ENCODE results near the gene DHRSX. TPM values are rescaled to one million over a fixed set of nuclear protein-coding genes. Genes with fewer than 3 reads are reported as not detected.

Gene DHRSX
- total and polyA plus RNA-seq, 2 donors (not counting 3 experiments of a cell fraction or from before 2014, with no cell fraction given) = 27.1 to 37.7 TPM

DNA sequence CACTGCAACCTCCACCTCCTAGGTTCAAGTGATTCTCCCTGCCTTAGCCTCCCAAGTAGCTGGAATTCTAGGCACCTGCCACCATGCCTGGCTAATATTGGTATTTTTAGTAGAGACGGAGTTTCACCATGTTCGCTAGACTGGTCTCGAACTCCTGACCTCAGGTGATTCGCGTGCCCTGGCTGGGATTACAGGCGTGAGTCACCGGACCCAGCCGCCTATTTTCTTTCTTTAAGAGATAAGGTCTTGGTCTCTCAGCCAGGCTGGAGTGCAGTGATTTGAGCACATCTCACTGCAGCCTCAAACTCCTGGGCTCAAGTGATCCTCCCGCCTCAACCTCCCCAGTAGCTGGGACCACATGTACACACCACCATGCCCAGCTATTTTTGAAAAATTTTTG, 166.5 kb downstream of the DHRSX start:
- dilution Hi-C loops (cut with MboI; ENCODE audit: extremely low pct_ligation_motif_present, low sequenced_read_pairs) = no loop called here
- BruUV-seq (replicated peaks) = no TSS peak

GRCh38 chrX:2332252-2332651, 168.5 kb downstream of the DHRSX start:
- H3K27ac ChIP-seq (ENCODE audit: insufficient read depth, low read depth, low read length) = no peak overlapping the region
- DNase-seq (ENCODE audit: low read depth, low spot score) (no peak), FAIRE-seq (no peak)
- intact Hi-C loops (cut with micrococcal nuclease) (no loop called here), dilution Hi-C loops (cut with MboI; ENCODE audit: extremely low pct_ligation_motif_present, low sequenced_read_pairs) (no loop called here)
- no peak for TF ChIP-seq GATA2 (IDR thresholded peaks at IDR 0.05; ENCODE audit: insufficient read depth, insufficient read length, low read depth, low read length)
- H3K9ac ChIP-seq (replicated peaks; ENCODE audit: extremely low read depth, insufficient read depth, low read length) = no peak overlapping the region
- ChIA-PET CTCF (no interaction called here), POLR2A (no interaction called here)
- H3K4me1 ChIP-seq (ENCODE audit: control insufficient read depth, extremely low read depth, insufficient read depth, low read length) = no peaks in the 10 kb centered on the region
- H2AFZ ChIP-seq (ENCODE audit: low read depth, low read length) = no peak overlapping the region
- H3K9me1 ChIP-seq (replicated peaks; ENCODE audit: control insufficient read depth, extremely low read depth, insufficient read depth, low read length) = no peaks in the 10 kb centered on the region
- H3K4me2 ChIP-seq (ENCODE audit: insufficient read depth, low read length) = no peak overlapping the region
- H3K4me3 ChIP-seq (replicated peaks in 1 of 3; ENCODE audit: insufficient read depth in 1 of 3, low read depth in 1 of 3, low read length in 3 of 3) = no peak overlapping the region
- H3K36me3 ChIP-seq (ENCODE audit: control insufficient read depth in 2 of 2, extremely low read depth in 1 of 2, insufficient read depth in 2 of 2, low read length in 2 of 2) = no peaks in the 10 kb centered on the region
- H3K79me2 ChIP-seq (ENCODE audit: control insufficient read depth, insufficient read depth, low read length) = no peaks in the 10 kb centered on the region
- no TSS peak for BruUV-seq (replicated peaks)
- H4K20me1 ChIP-seq (replicated peaks; ENCODE audit: control insufficient read depth, extremely low read depth, insufficient read depth, low read length) = no peaks in the 10 kb centered on the region
- H3K27me3 ChIP-seq (ENCODE audit: control insufficient read depth in 2 of 2, insufficient read depth in 2 of 2, low read length in 2 of 2) = no peaks in the 10 kb centered on the region
- no peaks in the 10 kb centered on the region for H3K9me3 ChIP-seq (replicated peaks; ENCODE audit: control insufficient read depth, insufficient read depth, low read length)

More for the DNA sequence above, 166.5 kb downstream of the DHRSX start:
- Histone ChIP-seq H3K36me3 (ENCODE audit: control insufficient read depth in 2 of 2, extremely low read depth in 1 of 2, insufficient read depth in 2 of 2, low read length in 2 of 2) (no peaks in the 10 kb centered on the region), H3K9ac (replicated peaks; ENCODE audit: extremely low read depth, insufficient read depth, low read length) (no peak overlapping the region), H2AFZ (ENCODE audit: low read depth, low read length) (no peak overlapping the region), H3K4me3 (replicated peaks in 1 of 3; ENCODE audit: insufficient read depth in 1 of 3, low read depth in 1 of 3, low read length in 3 of 3) (no peak overlapping the region), H3K79me2 (ENCODE audit: control insufficient read depth, insufficient read depth, low read length) (no peaks in the 10 kb centered on the region), H3K9me1 (replicated peaks; ENCODE audit: control insufficient read depth, extremely low read depth, insufficient read depth, low read length) (no peaks in the 10 kb centered on the region), H3K9me3 (replicated peaks; ENCODE audit: control insufficient read depth, insufficient read depth, low read length) (no peaks in the 10 kb centered on the region), H4K20me1 (replicated peaks; ENCODE audit: control insufficient read depth, extremely low read depth, insufficient read depth, low read length) (no peaks in the 10 kb centered on the region), H3K27ac (ENCODE audit: insufficient read depth, low read depth, low read length) (no peak overlapping the region), H3K4me1 (ENCODE audit: control insufficient read depth, extremely low read depth, insufficient read depth, low read length) (no peaks in the 10 kb centered on the region), H3K27me3 (ENCODE audit: control insufficient read depth in 2 of 2, insufficient read depth in 2 of 2, low read length in 2 of 2) (no peaks in the 10 kb centered on the region), H3K4me2 (ENCODE audit: insufficient read depth, low read length) (no peak overlapping the region)
- ChIA-PET CTCF (no interaction called here), POLR2A (no interaction called here)
- intact Hi-C loops (cut with micrococcal nuclease) = no loop called here
- FAIRE-seq (no peak), DNase-seq (ENCODE audit: low read depth, low spot score) (no peak)
- TF ChIP-seq MAX (IDR thresholded peaks at IDR 0.05; ENCODE audit: insufficient read depth, insufficient read length) = no peak
- TF ChIP-seq, protein P1, sequence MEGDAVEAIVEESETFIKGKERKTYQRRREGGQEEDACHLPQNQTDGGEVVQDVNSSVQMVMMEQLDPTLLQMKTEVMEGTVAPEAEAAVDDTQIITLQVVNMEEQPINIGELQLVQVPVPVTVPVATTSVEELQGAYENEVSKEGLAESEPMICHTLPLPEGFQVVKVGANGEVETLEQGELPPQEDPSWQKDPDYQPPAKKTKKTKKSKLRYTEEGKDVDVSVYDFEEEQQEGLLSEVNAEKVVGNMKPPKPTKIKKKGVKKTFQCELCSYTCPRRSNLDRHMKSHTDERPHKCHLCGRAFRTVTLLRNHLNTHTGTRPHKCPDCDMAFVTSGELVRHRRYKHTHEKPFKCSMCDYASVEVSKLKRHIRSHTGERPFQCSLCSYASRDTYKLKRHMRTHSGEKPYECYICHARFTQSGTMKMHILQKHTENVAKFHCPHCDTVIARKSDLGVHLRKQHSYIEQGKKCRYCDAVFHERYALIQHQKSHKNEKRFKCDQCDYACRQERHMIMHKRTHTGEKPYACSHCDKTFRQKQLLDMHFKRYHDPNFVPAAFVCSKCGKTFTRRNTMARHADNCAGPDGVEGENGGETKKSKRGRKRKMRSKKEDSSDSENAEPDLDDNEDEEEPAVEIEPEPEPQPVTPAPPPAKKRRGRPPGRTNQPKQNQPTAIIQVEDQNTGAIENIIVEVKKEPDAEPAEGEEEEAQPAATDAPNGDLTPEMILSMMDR (IDR thresholded peaks at IDR 0.05; ENCODE audit: extremely low read depth in 1 of 2, insufficient read depth in 1 of 2, low read depth in 1 of 2, low read length in 2 of 2) = no peak

All from endothelial cell of umbilical vein (primary cell).